GM21381 (cell line): ENCODE measurements around the gene TSPAN9.

Experiments
- ATAC-seq: cut with Tn5 transposase; IDR thresholded peaks from one replicate; pipeline ENCODE4 v1.9.1; 2021; ENCODE audit warnings: mild to moderate bottlenecking, moderate library complexity; ENCODE audit not compliant: unreplicated experiment

The TSPAN9 gene

GRCh38 chr12:3265406-3265805, 188.2 kb downstream of the TSPAN9 start:
- no peak for ATAC-seq

- ATAC-seq = no peak
Measured at GRCh38 chr12:3266638-3267037, 189.5 kb downstream of the TSPAN9 start.

DNA sequence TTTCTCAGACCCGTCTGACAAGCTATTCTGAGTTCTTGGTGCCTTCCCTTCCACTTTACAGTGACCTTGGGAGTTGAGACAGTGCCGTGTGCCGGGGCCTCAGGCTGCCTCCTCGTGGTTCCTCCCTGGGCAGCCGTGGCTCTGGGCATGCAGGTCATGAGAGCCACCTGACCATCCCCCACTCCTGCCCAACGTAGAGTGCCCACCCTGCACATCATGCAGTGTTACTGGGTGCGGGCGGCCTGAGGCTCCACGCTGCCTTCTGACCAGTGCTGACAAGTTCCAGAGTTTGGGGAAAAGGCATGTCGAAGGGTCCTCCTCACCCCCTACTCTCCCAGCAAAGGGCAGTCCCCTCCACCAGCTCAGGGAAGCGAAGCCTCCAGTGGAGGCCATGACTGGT, 190.5 kb downstream of the TSPAN9 start:
- no peak for ATAC-seq

DNA sequence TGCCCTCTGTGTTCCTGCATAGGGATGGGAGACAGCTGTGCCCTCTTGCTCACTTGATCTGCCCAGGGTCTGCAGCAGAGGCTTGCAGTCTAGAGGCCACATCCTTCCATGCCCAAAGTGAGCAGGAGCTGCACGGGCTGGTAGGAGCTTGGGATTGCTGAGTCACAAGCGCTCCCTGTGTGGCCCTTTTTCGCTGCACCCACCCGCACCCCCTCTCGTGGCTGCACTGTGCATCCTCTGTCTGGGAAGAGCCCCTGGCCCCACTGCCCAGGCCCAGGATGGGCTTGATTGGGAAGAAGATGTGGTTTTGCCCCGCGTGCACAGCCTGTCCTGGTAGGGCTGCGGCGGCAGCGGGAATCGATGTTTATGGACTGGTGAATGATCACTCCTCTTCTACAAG, 192.4 kb downstream of the TSPAN9 start:
- ATAC-seq = no peak

DNA sequence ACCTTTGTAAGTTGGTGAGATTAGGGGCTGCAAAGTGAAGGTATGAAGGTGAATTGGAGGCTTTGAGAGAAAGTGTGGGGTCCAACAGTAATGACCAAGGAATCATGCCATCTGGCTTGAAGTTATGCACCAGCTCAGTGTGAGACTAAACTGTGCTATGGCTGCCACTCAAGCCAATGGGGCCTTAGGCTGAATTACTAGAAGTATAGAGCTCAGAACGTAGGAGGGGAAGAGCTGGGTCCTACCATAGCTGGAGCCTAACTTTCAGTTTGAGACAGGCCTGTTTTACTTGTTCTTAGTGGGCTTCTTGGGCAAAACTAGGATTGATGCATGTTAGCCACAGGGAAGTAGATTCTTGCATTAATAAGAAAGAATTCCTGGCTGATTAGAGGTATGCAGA, 194.0 kb downstream of the TSPAN9 start:
- no peak for ATAC-seq

GRCh38 chr12:3271639-3272038, 194.5 kb downstream of the TSPAN9 start:
- ATAC-seq = no peak

DNA sequence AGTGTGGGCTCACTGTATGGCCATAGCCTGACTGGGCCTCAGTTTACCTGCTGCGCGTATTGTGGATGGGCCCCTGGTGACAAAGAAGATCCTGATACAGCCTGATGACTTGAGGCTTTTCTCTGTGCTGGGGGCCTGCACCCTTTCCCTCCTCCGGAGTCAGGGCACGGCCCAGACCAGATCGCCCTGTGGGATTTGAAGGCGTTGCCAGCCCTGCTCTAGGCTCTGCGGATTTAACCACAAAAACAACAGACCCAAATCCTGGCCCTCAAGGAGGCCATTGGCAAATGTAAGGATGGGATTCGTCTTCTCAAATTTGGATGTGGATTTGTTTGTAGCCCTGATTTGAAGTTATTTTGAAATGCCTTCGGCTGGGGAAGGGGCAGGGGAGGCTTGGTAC, 195.8 kb downstream of the TSPAN9 start:
- no peak for ATAC-seq

DNA sequence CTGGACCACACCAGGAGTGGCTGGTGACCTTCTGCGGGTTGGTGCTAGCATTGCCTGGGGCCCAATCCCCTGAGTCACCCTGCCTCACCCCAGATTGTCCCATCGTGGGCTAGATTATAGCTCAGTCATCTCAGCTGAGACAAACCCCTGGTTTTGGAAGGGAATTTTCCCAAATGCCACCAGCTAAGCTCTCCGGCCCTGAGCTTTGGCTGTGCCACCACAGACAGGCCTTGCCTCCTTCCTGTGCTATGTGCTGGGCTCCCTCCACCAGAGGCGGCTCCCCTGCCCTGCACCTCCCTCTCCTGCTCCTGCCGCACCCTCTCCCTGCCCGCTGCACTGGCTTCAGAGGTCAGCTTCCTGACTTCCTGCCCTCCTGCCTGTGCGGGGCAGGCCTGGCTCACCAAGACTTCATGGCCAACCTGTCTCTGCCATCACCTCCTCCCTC, 196.3 kb downstream of the TSPAN9 start:
- no peak for ATAC-seq

GRCh38 chr12:3274664-3275063, 197.5 kb downstream of the TSPAN9 start:
- ATAC-seq = no peak

GRCh38 chr12:3275171-3276041, 198.2 kb downstream of the TSPAN9 start:
- ATAC-seq = no peak

GRCh38 chr12:3276226-3276625, 199.0 kb downstream of the TSPAN9 start:
- ATAC-seq = no peak

GRCh38 chr12:3277306-3277943, 200.2 kb downstream of the TSPAN9 start:
- no peak for ATAC-seq

DNA sequence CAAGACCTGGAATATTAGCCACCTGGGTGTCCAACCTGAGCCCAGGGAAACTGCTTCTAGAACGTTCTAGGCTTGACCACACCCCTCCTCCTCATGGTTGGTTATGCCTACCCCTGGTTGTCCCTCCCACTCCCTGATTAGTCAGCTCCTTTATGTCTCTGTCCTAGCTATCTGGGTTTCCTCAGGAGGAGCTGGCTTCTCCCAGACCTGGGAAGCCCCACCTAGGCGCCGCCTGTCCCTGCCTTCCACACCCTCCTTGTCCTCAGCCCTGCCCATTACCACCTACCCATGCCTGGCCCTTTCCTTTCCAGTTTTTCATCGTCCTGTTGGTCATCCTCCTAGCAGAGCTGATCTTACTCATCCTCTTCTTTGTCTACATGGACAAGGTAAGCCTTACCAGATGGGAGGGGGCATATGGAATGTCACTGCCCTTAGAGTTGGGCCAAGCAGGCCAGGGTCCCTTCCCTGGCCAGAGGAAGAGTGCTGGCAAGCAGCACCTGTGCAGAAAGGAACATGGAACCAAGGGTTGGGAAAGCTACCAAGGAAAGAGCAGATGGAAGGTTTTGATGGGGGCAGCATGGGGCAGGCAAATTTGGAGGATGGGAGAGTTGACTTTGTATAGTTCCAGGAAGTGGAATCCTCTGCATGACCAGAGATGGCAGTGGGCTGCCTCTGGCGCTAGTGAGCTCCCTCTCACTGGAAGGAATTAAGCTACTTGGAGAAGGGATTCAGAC, 201.7 kb downstream of the TSPAN9 start:
- no peak for ATAC-seq

DNA sequence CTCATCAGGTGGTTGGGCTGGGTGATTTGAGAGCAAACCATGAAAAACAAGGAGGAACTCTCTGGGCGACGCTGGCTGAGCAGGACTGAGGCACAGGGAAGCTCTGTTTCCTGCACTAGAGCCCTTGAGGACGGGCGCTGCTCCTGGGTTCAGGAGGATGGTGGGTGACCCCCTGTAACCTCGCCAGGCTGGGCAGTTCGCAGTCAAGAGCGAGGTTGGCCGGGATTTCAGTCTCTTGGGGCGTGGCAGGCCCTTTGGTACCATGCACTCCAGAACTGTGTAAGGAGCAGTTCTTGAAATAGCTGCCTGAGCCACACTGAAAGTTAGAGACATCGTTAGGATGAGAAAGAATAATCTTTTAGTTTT, 202.2 kb downstream of the TSPAN9 start:
- ATAC-seq = no peak

DNA sequence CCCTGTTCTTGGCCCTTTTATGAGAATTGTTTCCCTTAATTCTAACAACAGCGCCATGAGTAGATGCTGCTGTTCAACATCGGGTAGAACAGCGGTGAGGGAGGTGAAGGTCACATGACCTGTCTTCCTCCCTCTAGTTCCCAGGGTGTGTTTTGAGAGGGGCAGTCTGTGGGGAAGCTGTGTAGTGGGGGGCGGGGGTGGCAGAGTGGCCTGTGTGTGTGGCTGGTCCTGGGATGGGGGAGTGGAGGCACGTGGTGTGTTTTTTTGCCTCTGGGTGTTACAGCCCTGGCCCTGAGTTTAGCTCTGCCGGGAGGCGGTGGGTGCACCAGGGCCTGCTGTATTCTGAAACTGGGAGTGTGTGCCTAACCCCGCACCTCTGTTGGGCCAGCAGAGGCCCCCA, 202.7 kb downstream of the TSPAN9 start:
- ATAC-seq = no peak

GRCh38 chr12:3280967-3281366, 203.8 kb downstream of the TSPAN9 start:
- ATAC-seq = no peak

DNA sequence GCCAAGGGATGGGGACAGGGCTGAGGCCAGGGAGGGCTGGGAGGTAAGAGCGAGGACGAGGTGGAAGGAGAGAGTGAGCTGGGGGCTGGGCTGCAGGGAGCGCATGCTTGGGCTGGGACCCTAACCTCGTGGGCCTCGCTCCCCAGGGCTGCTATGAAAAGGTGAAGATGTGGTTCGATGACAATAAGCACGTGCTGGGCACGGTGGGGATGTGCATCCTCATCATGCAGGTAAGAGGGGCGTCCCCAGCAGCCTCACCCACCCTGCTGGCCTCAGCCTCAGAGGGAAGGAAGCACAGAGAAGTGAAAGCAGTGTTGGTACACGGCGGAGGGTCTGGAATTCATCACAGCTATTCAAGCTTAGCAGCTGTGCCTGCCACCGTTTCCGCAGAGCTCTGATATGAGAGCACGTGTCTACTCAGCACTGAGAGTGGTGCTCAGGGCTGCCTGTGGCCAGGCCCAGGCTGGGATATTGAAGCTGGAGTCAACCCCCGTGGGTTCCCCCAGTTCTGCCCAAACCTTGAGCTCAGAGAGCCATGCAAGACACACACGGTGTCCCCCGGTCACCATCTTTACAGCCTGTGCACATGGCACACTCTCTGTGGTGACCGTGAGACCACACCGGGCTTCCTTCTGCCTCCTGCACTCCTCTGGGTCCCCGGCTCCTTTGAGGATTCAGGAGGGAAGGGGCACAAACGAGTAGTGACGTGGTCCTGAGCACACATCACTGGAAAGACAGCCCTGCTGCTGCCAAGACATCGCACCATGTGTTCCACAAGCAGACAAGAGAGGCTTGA, 204.6 kb downstream of the TSPAN9 start:
- ATAC-seq = no peak

GRCh38 chr12:3282384-3282670, 205.1 kb downstream of the TSPAN9 start:
- no peak for ATAC-seq

DNA sequence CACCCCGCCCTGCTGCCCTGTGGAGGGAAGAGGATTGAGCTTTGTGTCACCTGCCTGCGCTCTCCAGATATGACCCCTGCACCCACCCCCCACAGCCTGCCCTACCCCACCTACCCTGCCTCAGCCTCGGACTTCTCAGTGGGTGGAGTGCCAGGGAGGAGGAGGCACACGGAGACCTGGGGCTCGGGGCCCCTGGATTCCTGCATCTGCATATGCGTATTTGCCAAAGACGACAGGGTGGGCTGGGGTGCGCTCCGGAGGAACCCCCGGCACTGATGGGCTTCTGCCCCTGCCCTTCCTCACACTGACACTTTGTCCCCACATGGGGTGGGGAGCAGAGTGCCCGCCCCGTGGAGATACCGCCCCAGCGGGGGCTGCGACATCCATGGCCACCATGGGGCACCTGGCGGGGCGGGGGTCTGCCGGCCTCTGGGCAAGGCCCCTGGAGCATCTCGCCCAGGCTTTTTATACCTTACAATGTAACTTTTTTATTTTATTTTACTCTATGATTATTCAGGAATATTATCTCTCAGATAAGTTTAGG, 206.0 kb downstream of the TSPAN9 start:
- no peak for ATAC-seq

GRCh38 chr12:3284405-3284804, 207.2 kb downstream of the TSPAN9 start:
- no peak for ATAC-seq

GRCh38 chr12:3285570-3285969, 208.4 kb downstream of the TSPAN9 start:
- no peak for ATAC-seq
